IMR-90 (cell line): ENCODE data around the gene CRTAC1. TPM values are rescaled to one million over a fixed set of nuclear protein-coding genes. Genes with fewer than 3 reads are reported as not detected.

Source experiments
- ATAC-seq: fragments of 200-7000 bp; cut with Tn5 transposase; 2 replicates; pipeline ENCODE4 v1.9.1; 2020; ENCODE audit warnings: low read depth, mild to moderate bottlenecking, moderate library complexity
- BruUV-seq: library from RNA; stranded (reverse); fragments of 400-500 nt; replicated peaks from 2 replicates; lab custom pipeline; 2021; lab: Mats Ljungman, UMichigan
- CTCF ChIA-PET: fragments of 300-600 bp; formaldehyde crosslinking; extraction: SDS; loops from one replicate; lab custom pipeline; 2021; ENCODE audit warnings: antibody characterized with exemption; lab: Yijun Ruan, JAX
- POLR2A ChIA-PET: fragments of 300-600 bp; sonication (Branson Sonifier 250); formaldehyde crosslinking; loops from one replicate; lab custom pipeline; 2022; ENCODE audit warnings: antibody characterized with exemption; ENCODE audit not compliant: unreplicated experiment; lab: Charles Lee
- DNase-seq: peaks from one replicate; pipeline ENCODE4 v3.0.0; 2013
- H2AFZ ChIP-seq: replicated peaks from 2 replicates; pipeline ENCODE3; 2013; ENCODE audit warnings: low read length, mild to moderate bottlenecking; ENCODE audit not compliant: poor library complexity
- H2AK5ac ChIP-seq: 2 replicates; pipeline ENCODE4 v1.6.1; 2013; ENCODE audit warnings: low read depth, low read length, inconsistent platforms
- H2AK9ac ChIP-seq: replicated peaks from 2 replicates; pipeline ENCODE3; 2013; ENCODE audit warnings: mild to moderate bottlenecking, low read depth, low read length, moderate library complexity; ENCODE audit not compliant: poor library complexity
- H2BK120ac ChIP-seq: 2 replicates; pipeline ENCODE4 v1.6.1; 2013; ENCODE audit warnings: low read depth, low read length, inconsistent platforms
- H2BK15ac ChIP-seq: 3 replicates; pipeline ENCODE4 v1.6.1; 2013; ENCODE audit warnings: low read depth, low read length, inconsistent platforms
- H2BK20ac ChIP-seq: 2 replicates; pipeline ENCODE4 v1.6.1; 2013; ENCODE audit warnings: low read depth, mild to moderate bottlenecking, inconsistent platforms, low read length, moderate library complexity
- H2BK5ac ChIP-seq: 2 replicates; pipeline ENCODE4 v1.6.1; 2013; ENCODE audit warnings: mild to moderate bottlenecking, low read depth, low read length, inconsistent platforms; ENCODE audit not compliant: poor library complexity, severe bottlenecking
- H3K14ac ChIP-seq: replicated peaks from 2 replicates; pipeline ENCODE4 v1.6.1; 2013; ENCODE audit warnings: low read depth, low read length, inconsistent platforms
- H3K18ac ChIP-seq: 2 replicates; pipeline ENCODE4 v1.6.1; 2013; ENCODE audit warnings: low read depth, low read length, control low read depth
- H3K23ac ChIP-seq: 2 replicates; pipeline ENCODE4 v1.6.1; 2013; ENCODE audit warnings: low read depth, low read length, inconsistent platforms
- H3K27ac ChIP-seq: 2 replicates; pipeline ENCODE4 v1.5.1; 2013; ENCODE audit warnings: mild to moderate bottlenecking, control low read depth, low read length; ENCODE audit not compliant: insufficient read depth
- H3K27me3 ChIP-seq: 2 replicates; pipeline ENCODE4 v1.6.1; 2013; ENCODE audit warnings: low read length; ENCODE audit not compliant: control insufficient read depth, insufficient read depth
- H3K36me3 ChIP-seq: 2 replicates; pipeline ENCODE4 v1.6.1; 2013; ENCODE audit warnings: low read length, mixed read lengths; ENCODE audit not compliant: control insufficient read depth, insufficient read depth
- H3K4ac ChIP-seq: 2 replicates; pipeline ENCODE4 v1.6.1; 2013; ENCODE audit warnings: low read depth, low read length, inconsistent platforms
- H3K4me1 ChIP-seq: 2 replicates; pipeline ENCODE4 v1.6.1; 2013; ENCODE audit warnings: low read length, mixed read lengths; ENCODE audit not compliant: control insufficient read depth, insufficient read depth
- H3K4me2 ChIP-seq: 2 replicates; pipeline ENCODE4 v1.6.1; 2013; ENCODE audit warnings: low read depth, mild to moderate bottlenecking, control low read depth, low read length, moderate library complexity
- H3K4me3 ChIP-seq: 2 replicates; pipeline ENCODE4 v1.5.1; 2013; ENCODE audit warnings: low read depth, mild to moderate bottlenecking, control low read depth, low read length, moderate library complexity; ENCODE audit not compliant: insufficient read depth
- H3K56ac ChIP-seq: 2 replicates; pipeline ENCODE4 v1.6.1; 2013; ENCODE audit warnings: low read length, inconsistent platforms; ENCODE audit not compliant: insufficient read depth; ENCODE audit errors: extremely low read depth
- H3K79me1 ChIP-seq, 2 experiments: 2 replicates each; pipeline ENCODE4 v1.6.1; 2013; ENCODE audit warnings: low read length in 2 of 2, inconsistent platforms in 1 of 2, low read depth in 1 of 2
- H3K9ac ChIP-seq: 2 replicates; pipeline ENCODE4 v1.6.1; 2013; ENCODE audit warnings: low read depth, low read length, control low read depth
- H3K9me1 ChIP-seq: 2 replicates; pipeline ENCODE4 v1.6.1; 2013; ENCODE audit warnings: low read length, inconsistent platforms; ENCODE audit not compliant: insufficient read depth
- H3K9me3 ChIP-seq: 2 replicates; pipeline ENCODE4 v1.6.1; 2013; ENCODE audit warnings: low read length; ENCODE audit not compliant: control insufficient read depth, insufficient read depth
- H4K20me1 ChIP-seq: 2 replicates; pipeline ENCODE4 v1.6.1; 2013; ENCODE audit warnings: low read length, inconsistent platforms; ENCODE audit not compliant: insufficient read depth
- H4K5ac ChIP-seq: 2 replicates; pipeline ENCODE4 v1.6.1; 2013; ENCODE audit warnings: mild to moderate bottlenecking, low read depth, low read length, control low read depth
- H4K8ac ChIP-seq, 2 experiments: 2 replicates each; pipeline ENCODE4 v1.6.1; 2013; ENCODE audit warnings: low read depth in 2 of 2, low read length in 2 of 2, control low read depth in 1 of 2, inconsistent platforms in 1 of 2
- H4K91ac ChIP-seq: 2 replicates; pipeline ENCODE4 v1.6.1; 2013; ENCODE audit warnings: low read depth, low read length, inconsistent platforms; ENCODE audit not compliant: insufficient read depth
- BHLHE40 ChIP-seq: fragments of 150-350 bp; IDR thresholded peaks from 2 replicates; pipeline ENCODE4 v1.6.1; 2016; ENCODE audit warnings: mild to moderate bottlenecking, low read depth, low read length
- CEBPB ChIP-seq: IDR thresholded peaks from 2 replicates; pipeline ENCODE4 v1.6.1; 2012; ENCODE audit warnings: low read depth, low read length, improper control_type of control experiment
- CHD1 ChIP-seq: IDR thresholded peaks from 2 replicates; pipeline ENCODE4 v1.6.1; 2012; ENCODE audit warnings: low read depth, low read length, improper control_type of control experiment
- CTCF ChIP-seq: conservative IDR thresholded peaks from 2 replicates; pipeline ENCODE4 v1.5.1; 2012; ENCODE audit warnings: mild to moderate bottlenecking, low read depth, low read length, improper control_type of control experiment
- FOS ChIP-seq: fragments of 150-350 bp; IDR thresholded peaks from 2 replicates; pipeline ENCODE4 v1.6.1; 2016; ENCODE audit warnings: low read depth, low read length
- MAFK ChIP-seq: IDR thresholded peaks from 2 replicates; pipeline ENCODE4 v1.6.1; 2012; ENCODE audit warnings: low read depth, low read length, improper control_type of control experiment
- MAZ ChIP-seq: IDR thresholded peaks from 2 replicates; pipeline ENCODE4 v1.6.1; 2012; ENCODE audit warnings: low read depth, mild to moderate bottlenecking, low read length, improper control_type of control experiment, moderate library complexity, borderline replicate concordance
- MXI1 ChIP-seq: IDR thresholded peaks from 2 replicates; pipeline ENCODE4 v1.6.1; 2012; ENCODE audit warnings: low read depth, mild to moderate bottlenecking, low read length, moderate library complexity, borderline replicate concordance
- NFE2L2 ChIP-seq: fragments of 150-350 bp; IDR thresholded peaks from 2 replicates; pipeline ENCODE4 v1.6.1; 2016; ENCODE audit warnings: low read depth, mild to moderate bottlenecking, low read length
- POLR2A ChIP-seq: IDR thresholded peaks from 2 replicates; pipeline ENCODE4 v1.6.1; 2012; ENCODE audit warnings: mild to moderate bottlenecking, low read depth, low read length
- RAD21 ChIP-seq: IDR thresholded peaks from 2 replicates; pipeline ENCODE4 v1.6.1; 2012; ENCODE audit warnings: low read length, improper control_type of control experiment
- RCOR1 ChIP-seq: IDR thresholded peaks from 2 replicates; pipeline ENCODE4 v1.6.1; 2012; ENCODE audit warnings: mild to moderate bottlenecking, low read length, improper control_type of control experiment; ENCODE audit not compliant: insufficient replicate concordance
- RFX5 ChIP-seq: IDR thresholded peaks from 2 replicates; pipeline ENCODE4 v1.8.0; 2012; ENCODE audit warnings: low read depth, mild to moderate bottlenecking, low read length, moderate library complexity
- SMC3 ChIP-seq: fragments of 150-350 bp; IDR thresholded peaks from 2 replicates; pipeline ENCODE4 v1.6.1; 2016; ENCODE audit warnings: low read depth, mild to moderate bottlenecking, antibody characterized with exemption, low read length, moderate library complexity
- WGBS, 2 experiments: methylation state at CpG; one replicate each; pipeline versions ENCODE4 v1.1.5 to v1.1.7; 2013; ENCODE audit warnings: missing lambda C conversion rate in 2 of 2; ENCODE audit not compliant: insufficient read length in 1 of 2; ENCODE audit errors: extremely low coverage in 2 of 2; 5-methylcytosine and 5-hydroxymethylcytosine counted together
- dilution Hi-C: fragments of 300-500 bp; cut with HindIII; formaldehyde crosslinking; loops from one replicate; pipeline ENCODE4 v1.14.3; 2018; ENCODE audit warnings: low sequenced_read_pairs; ENCODE audit not compliant: unreplicated experiment
- in situ Hi-C: fragments of 300-500 bp; cut with MboI; formaldehyde crosslinking; loops from 3 replicates; pipeline ENCODE4 v1.14.3; 2019; ENCODE audit warnings: low sequenced_read_pairs, inconsistent platforms, mixed read lengths
- intact Hi-C: fragments of 100-400 bp; cut with micrococcal nuclease; formaldehyde crosslinking; loops from 2 replicates; pipeline ENCODE4 v1.10.0; 2022
- polyA plus RNA-seq, 3 experiments: library from polyadenylated mRNA; depleted of rRNA; stranded (reverse); fragments of >200 nt; gene quantifications; 2 replicates each; pipeline ENCODE4 v1.2.3, GENCODE V29; 2012; ENCODE audit warnings: low replicate concordance in 1 of 3
- total RNA-seq: library from RNA; depleted of rRNA; stranded (reverse); fragments of >200 nt; gene quantifications from 2 replicates; pipeline ENCODE4 v1.2.3, GENCODE V29; 2012
- TF ChIP-seq, protein P1 (sequence below): fragments of 150-350 bp; IDR thresholded peaks from 2 replicates; pipeline ENCODE4 v1.6.1; 2017; ENCODE audit warnings: mild to moderate bottlenecking, antibody characterized with exemption, low read length, low read depth

The CRTAC1 gene
- total and polyA plus RNA-seq, 2 of the 4 experiments (the other 2 are of a cell fraction) = not detected

DNA sequence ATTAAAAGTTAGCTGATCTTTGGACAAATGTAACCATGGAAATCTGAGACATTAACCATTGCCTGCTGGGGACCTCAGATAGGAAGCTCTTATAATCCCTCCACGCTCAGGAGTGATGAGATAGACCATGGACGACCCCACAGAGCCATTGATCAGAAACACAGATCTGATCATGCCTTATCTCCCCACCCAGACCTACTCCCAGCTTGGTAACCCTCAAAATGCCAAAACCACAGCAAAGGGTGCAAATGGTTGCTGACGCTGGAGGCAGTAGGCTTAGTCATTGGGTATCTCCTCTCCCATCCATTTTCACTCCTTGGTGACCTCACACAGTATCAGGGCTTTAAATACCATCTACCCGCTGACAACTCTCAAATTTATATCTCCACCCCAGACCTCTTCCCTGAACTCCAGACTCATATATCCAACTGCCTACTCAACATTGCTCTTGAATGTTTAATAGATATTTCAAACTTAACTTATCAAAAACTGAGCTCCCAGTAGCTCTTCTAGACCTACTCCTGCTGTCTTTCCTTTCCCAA is 60.8 kb downstream of the CRTAC1 start:
- no peak overlapping the region for H2AK9ac ChIP-seq
- H3K36me3 ChIP-seq = no peaks in the 10 kb centered on the region
- H3K18ac ChIP-seq = no peak overlapping the region
- H2BK20ac ChIP-seq = no peak overlapping the region
- in situ Hi-C loops (no loop called here), dilution Hi-C loops (no loop called here), intact Hi-C loops (no loop called here)
- H4K5ac ChIP-seq = no peak overlapping the region
- no peaks in the 10 kb centered on the region for H4K20me1 ChIP-seq
- H3K9ac ChIP-seq = no peak overlapping the region
- H3K4me2 ChIP-seq = no peak overlapping the region
- no peak overlapping the region for H2AFZ ChIP-seq
- no peak overlapping the region for H3K14ac ChIP-seq
- 0 out of 2 replicates have a peak, but pooled peaks cover 1% of the 10 kb centered on the region for H3K9me3 ChIP-seq
- no peak overlapping the region for H4K8ac ChIP-seq
- H3K9me1 ChIP-seq = no peaks in the 10 kb centered on the region
- H2AK5ac ChIP-seq = no peak overlapping the region
- POLR2A ChIA-PET = no interaction called here
- no peak overlapping the region for H2BK120ac ChIP-seq
- H2BK15ac ChIP-seq = no peak overlapping the region
- ATAC-seq = no peak
- H3K79me1 ChIP-seq = no peaks in the 10 kb centered on the region
- CTCF ChIA-PET = no interaction called here
- H3K27me3 ChIP-seq = peaks cover 11% of the 10 kb centered on the region
- no peaks in the 10 kb centered on the region for H3K4me1 ChIP-seq
- H2BK5ac ChIP-seq = no peak overlapping the region
- DNase-seq = no peak
- TF ChIP-seq CEBPB (no peak), SMC3 (no peak), CHD1 (no peak), NFE2L2 (no peak), CTCF (no peak), RAD21 (no peak), RCOR1 (no peak), POLR2A (no peak), MXI1 (no peak), BHLHE40 (no peak), FOS (no peak), MAFK (no peak), MAZ (no peak), RFX5 (no peak)
- TF ChIP-seq, protein P1, sequence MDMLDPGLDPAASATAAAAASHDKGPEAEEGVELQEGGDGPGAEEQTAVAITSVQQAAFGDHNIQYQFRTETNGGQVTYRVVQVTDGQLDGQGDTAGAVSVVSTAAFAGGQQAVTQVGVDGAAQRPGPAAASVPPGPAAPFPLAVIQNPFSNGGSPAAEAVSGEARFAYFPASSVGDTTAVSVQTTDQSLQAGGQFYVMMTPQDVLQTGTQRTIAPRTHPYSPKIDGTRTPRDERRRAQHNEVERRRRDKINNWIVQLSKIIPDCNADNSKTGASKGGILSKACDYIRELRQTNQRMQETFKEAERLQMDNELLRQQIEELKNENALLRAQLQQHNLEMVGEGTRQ = no peak
- H3K4ac ChIP-seq = no peak overlapping the region
- no peak overlapping the region for H4K91ac ChIP-seq
- WGBS, 2 experiments = no CpG with 5 or more reads among the region's 4 CpGs
- no peak overlapping the region for H3K23ac ChIP-seq
- no TSS peak for BruUV-seq
- H3K56ac ChIP-seq = no peak overlapping the region
- no peak overlapping the region for H3K4me3 ChIP-seq
- H3K27ac ChIP-seq = no peak overlapping the region
